Measurements from ENCODE around the gene RHOT1. TPM values are rescaled to one million over a fixed set of nuclear protein-coding genes. Genes with fewer than 3 reads are reported as not detected.

Gene RHOT1
- total and polyA plus RNA-seq, 2 experiments from 2014 or later = 25.2 to 31.9 TPM

DNA sequence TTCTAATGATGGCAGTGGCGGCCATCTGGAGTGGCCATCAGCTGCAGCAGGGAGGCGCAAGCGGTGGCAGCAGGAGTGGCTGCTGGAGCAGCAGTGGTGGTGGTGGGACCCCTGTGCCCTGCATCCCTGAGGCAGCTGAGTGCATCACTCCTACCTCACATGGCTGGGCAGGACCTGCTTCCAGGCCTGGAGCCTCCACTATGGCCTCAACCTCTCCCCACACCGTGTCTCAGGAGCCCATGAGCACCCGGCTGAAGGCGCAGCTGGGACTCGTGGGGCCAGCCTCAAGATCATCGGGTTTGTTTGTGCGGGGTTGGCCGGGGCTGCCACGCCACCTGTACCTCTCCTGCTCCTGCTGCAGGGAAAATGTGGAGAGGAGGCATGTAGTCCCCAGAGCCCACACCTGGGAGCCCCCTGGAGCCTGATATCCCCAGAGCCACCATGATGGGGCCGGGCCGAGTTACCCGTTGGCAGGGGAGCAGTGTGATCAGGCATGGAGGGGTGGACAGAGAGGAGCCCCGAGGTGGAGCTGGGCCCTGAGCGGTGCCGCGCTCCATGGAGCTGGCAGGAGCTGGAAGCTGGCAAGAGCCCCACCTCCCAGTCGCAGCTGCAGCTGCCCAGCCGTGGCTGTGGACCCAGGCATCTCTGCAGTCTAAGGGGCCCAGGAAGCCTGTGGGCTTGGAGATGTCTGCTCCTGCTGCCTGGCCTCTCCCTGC is 16.7 kb downstream of the RHOT1 start:
- Histone ChIP-seq H4K20me1 (ENCODE audit: insufficient read depth) (no peaks in the 10 kb centered on the region), H3K27me3 (replicated peaks; ENCODE audit: insufficient read depth) (no peaks in the 10 kb centered on the region), H3K27ac (no peak overlapping the region), H2AFZ (no peak overlapping the region), H3K9ac (no peak overlapping the region), H3K9me2 (ENCODE audit: insufficient read depth) (no peaks in the 10 kb centered on the region), H3K9me3 (ENCODE audit: low read depth) (no peaks in the 10 kb centered on the region), H3F3A (ENCODE audit: insufficient read depth) (peaks cover 28% of the 10 kb centered on the region), H3K4me3 (no peak overlapping the region), H3K79me2 (ENCODE audit: insufficient read depth) (peaks cover 3% of the 10 kb centered on the region; the same call in 1 of the 2 replicates), H3K36me3 (ENCODE audit: low read depth) (no peaks in the 10 kb centered on the region), H3K4me2 (ENCODE audit: unreplicated experiment) (no peak overlapping the region), H3K4me1 (ENCODE audit: insufficient read depth) (peaks cover 24% of the 10 kb centered on the region)
- in situ Hi-C loops (cut with MboI) = no loop called here
- TF ChIP-seq EZH2 (IDR thresholded peaks at IDR 0.05; ENCODE audit: insufficient read depth, poor library complexity, severe bottlenecking) = no peak
- no peak for TF ChIP-seq EZH2phosphoT487 (IDR thresholded peaks at IDR 0.05; ENCODE audit: insufficient read depth, low read depth)
- WGBS, 2 experiments (ENCODE audit: low coverage in 1 of 2, low lambda C conversion rate in 2 of 2, missing lambda C conversion rate in 2 of 2) = 92 to 95% methylated on average over 16 to 20 of the region's 20 CpGs
- DNase-seq = no peak

DNA sequence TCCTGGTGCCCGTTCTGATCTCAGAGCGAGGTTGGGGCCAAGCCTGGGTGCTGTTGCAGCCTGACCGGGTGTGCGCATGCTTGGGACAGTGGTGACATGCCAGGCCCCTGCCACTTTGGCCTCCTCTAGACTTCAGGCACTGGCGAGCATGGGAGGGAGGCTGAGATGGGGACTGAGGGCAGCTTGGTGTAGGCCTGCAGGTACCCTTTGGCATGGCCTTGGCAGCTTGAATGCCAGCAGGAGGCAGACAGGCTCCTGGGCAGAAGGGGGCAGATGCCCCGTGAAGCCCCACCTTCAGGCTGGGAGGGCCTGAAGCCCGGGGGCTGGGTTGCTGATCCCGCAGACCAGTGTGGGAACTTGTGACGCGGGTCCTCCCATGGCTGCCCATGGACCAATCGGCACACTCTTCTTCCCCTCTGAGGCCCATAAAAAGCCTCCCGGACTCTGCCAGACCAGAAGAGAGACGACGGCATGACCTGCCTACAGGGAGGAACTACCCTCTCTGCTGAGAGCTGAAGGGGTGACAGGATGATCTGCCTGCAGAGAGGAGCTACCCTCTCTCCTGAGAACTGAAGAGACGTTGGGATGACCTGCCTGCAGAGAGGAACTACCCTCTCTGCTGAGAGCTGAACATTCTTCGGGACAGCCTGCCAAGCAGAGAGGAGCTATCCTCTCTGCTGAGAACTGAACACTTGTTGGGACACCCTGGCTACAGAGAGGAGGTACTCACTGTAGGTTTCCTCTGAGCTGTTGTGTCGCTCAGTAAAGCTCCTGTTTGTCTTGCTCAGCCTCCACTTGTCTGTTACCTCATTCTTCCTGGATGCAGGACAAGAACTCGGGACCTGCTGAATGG is 17.5 kb downstream of the RHOT1 start:
- WGBS, 2 experiments (ENCODE audit: low coverage in 1 of 2, low lambda C conversion rate in 2 of 2, missing lambda C conversion rate in 2 of 2) = 89 to 91% methylated on average over 18 of the region's 18 CpGs
- H3K27me3 ChIP-seq (replicated peaks; ENCODE audit: insufficient read depth) = no peaks in the 10 kb centered on the region

DNA sequence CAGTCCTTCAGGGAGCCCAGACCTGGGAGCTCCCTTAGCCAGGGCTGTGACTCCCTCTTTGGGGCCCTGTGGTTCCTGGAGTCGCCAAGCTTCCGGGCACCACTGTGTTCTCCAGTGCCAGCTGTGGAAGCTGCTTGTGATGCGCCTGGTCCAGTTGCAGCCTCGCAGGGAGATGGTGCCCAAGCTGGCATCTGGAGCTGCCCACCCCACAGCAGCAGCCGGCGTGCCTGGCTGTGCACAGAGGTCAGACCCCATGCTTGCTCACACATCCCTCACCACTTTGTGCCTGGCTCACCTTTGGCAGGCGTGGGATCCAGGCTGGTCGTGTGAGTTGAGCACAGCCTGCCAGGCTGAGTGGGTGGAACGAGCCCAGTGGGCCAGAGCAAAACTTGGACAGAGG is 18.2 kb downstream of the RHOT1 start:
- H3K9me2 ChIP-seq (ENCODE audit: insufficient read depth) = no peaks in the 10 kb centered on the region
- in situ Hi-C loops (cut with MboI) = no loop called here
- peaks cover 28% of the 10 kb centered on the region for H3F3A ChIP-seq (ENCODE audit: insufficient read depth)
- no peak for TF ChIP-seq EZH2 (IDR thresholded peaks at IDR 0.05; ENCODE audit: insufficient read depth, poor library complexity, severe bottlenecking)
- TF ChIP-seq EZH2phosphoT487 (IDR thresholded peaks at IDR 0.05; ENCODE audit: insufficient read depth, low read depth) = no peak
- H4K20me1 ChIP-seq (ENCODE audit: insufficient read depth) = no peaks in the 10 kb centered on the region
- no peaks in the 10 kb centered on the region for H3K27me3 ChIP-seq (replicated peaks; ENCODE audit: insufficient read depth)
- H3K9ac ChIP-seq = no peak overlapping the region
- H3K79me2 ChIP-seq (ENCODE audit: insufficient read depth) = peaks cover 3% of the 10 kb centered on the region; the same call in 1 of the 2 replicates
- H3K27ac ChIP-seq = no peak overlapping the region
- no peak for DNase-seq
- 89% methylated on average over 9 of the region's 9 CpGs for WGBS, 2 experiments (ENCODE audit: low coverage in 1 of 2, low lambda C conversion rate in 2 of 2, missing lambda C conversion rate in 2 of 2)
- H3K9me3 ChIP-seq (ENCODE audit: low read depth) = no peaks in the 10 kb centered on the region
- H3K36me3 ChIP-seq (ENCODE audit: low read depth) = no peaks in the 10 kb centered on the region
- H3K4me1 ChIP-seq (ENCODE audit: insufficient read depth) = peaks cover 24% of the 10 kb centered on the region
- H3K4me3 ChIP-seq = no peak overlapping the region
- H3K4me2 ChIP-seq (ENCODE audit: unreplicated experiment) = no peak overlapping the region
- no peak overlapping the region for H2AFZ ChIP-seq

More for the DNA sequence above, 17.5 kb downstream of the RHOT1 start:
- H2AFZ ChIP-seq = no peak overlapping the region
- H4K20me1 ChIP-seq (ENCODE audit: insufficient read depth) = no peaks in the 10 kb centered on the region
- H3K4me3 ChIP-seq = no peak overlapping the region
- H3K27ac ChIP-seq = no peak overlapping the region
- peaks cover 3% of the 10 kb centered on the region; the same call in 1 of the 2 replicates for H3K79me2 ChIP-seq (ENCODE audit: insufficient read depth)
- H3K4me1 ChIP-seq (ENCODE audit: insufficient read depth) = peaks cover 24% of the 10 kb centered on the region
- no peaks in the 10 kb centered on the region for H3K9me3 ChIP-seq (ENCODE audit: low read depth)
- TF ChIP-seq EZH2phosphoT487 (IDR thresholded peaks at IDR 0.05; ENCODE audit: insufficient read depth, low read depth) = no peak
- in situ Hi-C loops (cut with MboI) = no loop called here
- H3K9ac ChIP-seq = no peak overlapping the region
- H3K9me2 ChIP-seq (ENCODE audit: insufficient read depth) = no peaks in the 10 kb centered on the region
- no peaks in the 10 kb centered on the region for H3K36me3 ChIP-seq (ENCODE audit: low read depth)
- no peak overlapping the region for H3K4me2 ChIP-seq (ENCODE audit: unreplicated experiment)
- H3F3A ChIP-seq (ENCODE audit: insufficient read depth) = peaks cover 28% of the 10 kb centered on the region
- no peak for DNase-seq

DNA sequence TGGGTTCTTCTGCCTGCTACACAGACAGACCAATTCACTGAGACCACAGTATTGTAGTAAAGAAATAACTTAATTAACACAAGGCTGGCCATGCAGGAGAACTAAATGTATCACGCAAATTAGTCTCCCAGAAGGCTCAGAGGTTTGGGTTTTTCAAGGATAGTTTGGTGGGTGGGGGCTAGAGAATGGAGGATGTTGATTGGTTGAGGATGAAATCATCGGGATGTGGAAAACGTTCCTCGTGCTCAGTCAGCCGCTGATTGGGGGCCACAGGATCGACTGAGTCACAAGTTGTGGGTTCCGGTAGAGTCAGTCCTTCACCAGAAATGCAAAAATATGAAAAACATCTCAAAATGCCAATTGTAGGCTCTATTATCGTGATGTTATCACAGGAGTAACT is 18.7 kb downstream of the RHOT1 start:
- TF ChIP-seq EZH2phosphoT487 (IDR thresholded peaks at IDR 0.05; ENCODE audit: insufficient read depth, low read depth) (no peak), EZH2 (IDR thresholded peaks at IDR 0.05; ENCODE audit: insufficient read depth, poor library complexity, severe bottlenecking) (no peak)
- H3K27ac ChIP-seq = peak overlapping the region; percentile 67
- 96 to 98% methylated on average over 8 of the region's 8 CpGs for WGBS, 2 experiments (ENCODE audit: low coverage in 1 of 2, low lambda C conversion rate in 2 of 2, missing lambda C conversion rate in 2 of 2)

More for the DNA sequence above, 18.7 kb downstream of the RHOT1 start:
- DNase-seq = no peak
- in situ Hi-C loops (cut with MboI) = no loop called here
- H3K36me3 ChIP-seq (ENCODE audit: low read depth) = no peaks in the 10 kb centered on the region
- no peaks in the 10 kb centered on the region for H3K9me2 ChIP-seq (ENCODE audit: insufficient read depth)
- no peak overlapping the region for H2AFZ ChIP-seq
- H3K4me2 ChIP-seq (ENCODE audit: unreplicated experiment) = no peak overlapping the region
- no peaks in the 10 kb centered on the region for H3K27me3 ChIP-seq (replicated peaks; ENCODE audit: insufficient read depth)
- no peak overlapping the region for H3K9ac ChIP-seq
- no peaks in the 10 kb centered on the region for H3K9me3 ChIP-seq (ENCODE audit: low read depth)
- H3F3A ChIP-seq (ENCODE audit: insufficient read depth) = peaks cover 28% of the 10 kb centered on the region
- H3K79me2 ChIP-seq (ENCODE audit: insufficient read depth) = peaks cover 3% of the 10 kb centered on the region; the same call in 1 of the 2 replicates
- peaks cover 24% of the 10 kb centered on the region for H3K4me1 ChIP-seq (ENCODE audit: insufficient read depth)
- H3K4me3 ChIP-seq = no peak overlapping the region
- no peaks in the 10 kb centered on the region for H4K20me1 ChIP-seq (ENCODE audit: insufficient read depth)

Data from GM23248 (cell line).